Omental fat pad (tissue), 4 donors: ENCODE results near the gene OGFOD1. TPM values are rescaled to one million over a fixed set of nuclear protein-coding genes. Genes with fewer than 3 reads are reported as not detected.
A peak's percentile ranks its signal among the peaks of the same experiment; 100 is the strongest.

ENCODE experiments used
- ATAC-seq: fragments of 150-250 bp; one replicate; pipeline ENCODE4 v1.9.1; 2016; ENCODE audit warnings: mild to moderate bottlenecking, moderate library complexity; ENCODE audit not compliant: low FRiP score
- DNase-seq: peaks from one replicate; pipeline ENCODE4 v3.0.0-alpha.2; 2019; ENCODE audit warnings: low spot score
- total RNA-seq, 4 donors: library from RNA; depleted of rRNA; stranded (reverse); fragments of >200 nt; gene quantifications; one replicate each; pipeline ENCODE4 v1.1.0, GENCODE V29; 2016
- TF ChIP-seq, protein P1 (sequence below), 3 donors: fragments of 450-650 bp; IDR thresholded peaks; one replicate each; pipeline ENCODE4 v1.5.1; 2016 to 2017; ENCODE audit warnings: antibody characterized with exemption in 3 of 3, mild to moderate bottlenecking in 3 of 3, moderate library complexity in 2 of 3

The OGFOD1 gene
- total RNA-seq, 4 donors from 2014 or later: 19.1 to 58.2 (median 30.9) TPM

DNA sequence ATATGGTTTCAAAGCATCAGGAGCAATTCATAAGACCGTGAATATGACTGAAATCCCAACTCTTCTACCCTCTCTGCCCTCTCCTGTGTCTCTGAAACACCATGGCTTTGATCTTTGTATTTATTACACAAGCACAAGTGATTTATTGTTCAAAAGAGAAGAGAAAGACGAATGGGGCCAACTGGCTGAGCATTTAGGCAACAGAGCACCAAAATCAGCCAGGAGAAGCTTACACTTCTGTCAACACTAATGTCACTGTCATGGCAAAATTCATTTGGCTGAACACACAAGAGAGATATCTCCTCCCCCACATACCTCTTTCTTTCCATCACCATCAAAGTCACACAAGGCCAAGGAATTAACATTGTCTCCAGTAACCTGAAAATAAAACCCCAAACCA lies 59.2 kb downstream of the OGFOD1 start:
- ATAC-seq (no peak), DNase-seq (no peak)
- TF ChIP-seq, protein P1, sequence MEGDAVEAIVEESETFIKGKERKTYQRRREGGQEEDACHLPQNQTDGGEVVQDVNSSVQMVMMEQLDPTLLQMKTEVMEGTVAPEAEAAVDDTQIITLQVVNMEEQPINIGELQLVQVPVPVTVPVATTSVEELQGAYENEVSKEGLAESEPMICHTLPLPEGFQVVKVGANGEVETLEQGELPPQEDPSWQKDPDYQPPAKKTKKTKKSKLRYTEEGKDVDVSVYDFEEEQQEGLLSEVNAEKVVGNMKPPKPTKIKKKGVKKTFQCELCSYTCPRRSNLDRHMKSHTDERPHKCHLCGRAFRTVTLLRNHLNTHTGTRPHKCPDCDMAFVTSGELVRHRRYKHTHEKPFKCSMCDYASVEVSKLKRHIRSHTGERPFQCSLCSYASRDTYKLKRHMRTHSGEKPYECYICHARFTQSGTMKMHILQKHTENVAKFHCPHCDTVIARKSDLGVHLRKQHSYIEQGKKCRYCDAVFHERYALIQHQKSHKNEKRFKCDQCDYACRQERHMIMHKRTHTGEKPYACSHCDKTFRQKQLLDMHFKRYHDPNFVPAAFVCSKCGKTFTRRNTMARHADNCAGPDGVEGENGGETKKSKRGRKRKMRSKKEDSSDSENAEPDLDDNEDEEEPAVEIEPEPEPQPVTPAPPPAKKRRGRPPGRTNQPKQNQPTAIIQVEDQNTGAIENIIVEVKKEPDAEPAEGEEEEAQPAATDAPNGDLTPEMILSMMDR (IDR thresholded peaks at IDR 0.05): no peak

DNA sequence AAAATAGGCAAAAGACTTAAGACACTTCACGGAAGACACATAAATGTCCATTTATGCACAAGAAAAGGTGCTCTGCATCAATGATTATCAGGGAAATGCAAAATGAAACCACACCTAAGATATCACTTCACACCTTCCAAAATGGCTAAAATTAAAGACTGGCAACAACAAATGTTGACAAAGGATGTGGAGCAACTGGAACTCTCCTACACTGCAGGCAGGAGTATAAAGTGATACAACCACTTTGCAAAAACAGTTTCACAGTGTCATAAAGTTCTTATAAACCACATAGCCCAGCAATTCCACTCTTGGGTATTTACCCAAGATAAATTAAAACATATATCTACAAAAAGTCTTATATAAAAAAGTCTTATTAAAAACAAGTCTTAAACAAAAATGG lies 60.7 kb downstream of the OGFOD1 start:
- no peak for DNase-seq
- TF ChIP-seq, protein P1 (IDR thresholded peaks at IDR 0.05): no peak

DNA sequence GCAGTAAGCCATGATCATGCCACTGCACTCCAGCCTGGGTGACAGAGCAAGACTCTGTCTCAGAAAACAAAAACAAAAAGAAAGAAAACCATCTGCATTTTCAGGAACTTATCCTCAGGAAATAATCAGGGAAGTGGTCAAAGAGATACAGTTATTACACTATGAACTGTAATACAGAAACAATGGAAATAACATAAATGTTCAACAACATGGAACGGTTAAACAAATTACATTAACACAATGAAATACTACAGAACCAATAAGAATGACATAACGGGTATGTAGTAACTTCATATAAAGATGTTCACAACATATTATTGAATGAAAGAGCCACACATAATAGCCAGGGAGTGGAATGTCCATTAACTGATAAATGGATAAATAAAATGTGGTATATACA lies 61.7 kb downstream of the OGFOD1 start:
- ATAC-seq: no peak
- DNase-seq: no peak
- TF ChIP-seq, protein P1 (IDR thresholded peaks at IDR 0.05): no peak

More for the DNA sequence above, 60.7 kb downstream of the OGFOD1 start:
- no peak for ATAC-seq

DNA sequence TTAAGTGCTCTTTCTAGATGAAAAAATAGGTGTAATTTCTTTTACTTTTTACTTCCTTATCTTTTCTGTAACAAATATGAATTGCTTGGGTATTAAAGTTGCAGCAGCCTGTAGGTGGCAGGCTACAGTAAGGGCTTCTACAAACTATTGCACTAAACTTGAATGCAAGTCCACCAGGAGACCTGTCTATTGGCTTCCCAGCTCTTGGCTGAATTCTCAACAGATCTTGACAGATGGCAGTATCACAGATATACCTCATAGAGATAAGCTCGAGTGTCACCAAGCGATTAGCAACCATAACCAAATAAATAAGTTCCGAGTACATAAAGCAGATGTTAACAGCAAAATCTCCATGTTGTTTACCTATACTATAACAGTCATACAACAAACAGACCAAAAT lies 62.6 kb downstream of the OGFOD1 start:
- ATAC-seq: peak; percentile 53
- no peak for DNase-seq
- TF ChIP-seq, protein P1 (IDR thresholded peaks at IDR 0.05): no peak

DNA sequence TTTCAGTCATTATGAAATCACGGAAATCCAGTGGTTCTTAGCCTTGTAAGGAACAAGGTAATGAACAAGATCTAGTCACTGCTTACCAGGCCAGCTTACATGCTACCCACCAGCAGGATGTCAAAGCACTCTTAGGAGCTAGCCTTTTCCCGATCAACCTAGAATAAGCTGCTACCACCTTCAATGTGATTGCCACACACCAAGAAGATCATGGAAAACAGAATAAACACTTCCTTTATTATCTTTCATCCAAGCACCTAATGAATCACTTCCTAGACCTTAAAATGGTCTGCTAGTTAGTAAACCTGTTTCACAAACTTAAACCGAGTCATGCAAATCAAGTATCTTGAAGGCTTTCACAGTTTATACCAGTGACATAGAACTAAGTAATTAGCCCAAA lies 63.5 kb downstream of the OGFOD1 start:
- TF ChIP-seq, protein P1 (IDR thresholded peaks at IDR 0.05): no peak
- DNase-seq: no peak
- ATAC-seq: no peak

DNA sequence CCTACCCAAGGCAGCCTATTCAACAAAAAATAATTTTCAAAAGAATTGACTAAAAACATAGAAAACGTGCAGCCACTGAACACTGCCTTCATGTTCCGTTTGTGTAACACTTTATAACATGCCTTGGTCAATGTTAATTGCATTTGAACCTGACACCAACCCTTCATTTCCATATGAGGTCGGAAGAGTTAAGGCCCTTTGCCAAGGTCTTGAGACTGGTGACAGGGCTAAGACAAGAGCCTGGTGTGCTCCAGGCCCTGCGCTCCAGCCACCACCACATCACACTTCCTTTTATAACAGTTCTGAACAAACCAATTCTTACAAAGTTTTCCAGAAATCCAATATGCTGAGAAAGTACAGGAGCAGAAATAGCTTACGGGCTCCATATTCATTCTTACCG lies 64.3 kb downstream of the OGFOD1 start:
- DNase-seq: no peak
- TF ChIP-seq, protein P1 (IDR thresholded peaks at IDR 0.05): no peak
- no peak for ATAC-seq

DNA sequence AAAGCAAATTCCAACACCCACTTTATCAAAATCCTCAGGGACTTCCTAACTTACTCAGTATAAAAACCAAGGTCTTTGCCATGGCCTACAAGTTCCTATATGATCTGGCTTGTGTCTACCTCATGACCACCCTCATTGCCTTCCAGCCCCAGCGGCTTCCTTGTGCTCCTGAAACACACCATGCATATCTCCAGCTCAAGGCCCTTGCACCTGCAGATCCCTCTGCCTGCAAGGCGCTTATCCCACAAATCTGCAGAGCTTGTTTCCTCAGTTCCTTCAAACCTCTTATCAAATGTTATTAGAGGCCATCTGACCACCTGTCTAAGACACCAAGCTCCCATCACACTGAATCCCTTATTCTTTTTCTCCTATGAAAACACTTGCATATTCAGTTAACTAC lies 65.9 kb downstream of the OGFOD1 start:
- TF ChIP-seq, protein P1 (IDR thresholded peaks at IDR 0.05): no peak
- DNase-seq (no peak), ATAC-seq (no peak)
